Measurements from ENCODE around the gene MLH1. TPM values are rescaled to one million over a fixed set of nuclear protein-coding genes. Genes with fewer than 3 reads are reported as not detected.

Gene MLH1
- total RNA-seq, 1 experiment from 2014 or later = 47.2 TPM

GRCh38 chr3:37024820-37025405 lies 31.6 kb downstream of the MLH1 start:
- H3K4me1 Mint-ChIP-seq = no peaks in the 10 kb centered on the region
- TF ChIP-seq ZNF416 (CRISPR knock-in tag; IDR thresholded peaks at IDR 0.05) = no peak
- no peak for TF ChIP-seq CTCF (IDR thresholded peaks at IDR 0.05)
- no peak for TF ChIP-seq JAZF1 (CRISPR knock-in tag; IDR thresholded peaks at IDR 0.05)
- no peak for TF ChIP-seq ATF3 (CRISPR knock-in tag; conservative IDR thresholded peaks at IDR 0.05)
- no peak for TF ChIP-seq TP53 (CRISPR knock-in tag; IDR thresholded peaks at IDR 0.05)
- no peak for TF ChIP-seq TEAD1 (CRISPR knock-in tag; IDR thresholded peaks at IDR 0.05)
- no peak overlapping the region for H3K4me3 Mint-ChIP-seq
- peaks cover 82% of the 10 kb centered on the region for H3K36me3 Mint-ChIP-seq
- H3K27me3 Mint-ChIP-seq (ENCODE audit: low read depth) = no peaks in the 10 kb centered on the region
- ChIA-PET POLR2A (no interaction called here), CTCF (interaction anchor here (0.7 to 1.1 kb wide), 3 partner anchors 33 to 286 kb away, joined by 3 to 4 read pairs (median 4); no protein-coding TSS in a partner anchor)
- DNase-seq (ENCODE audit: low spot score) (no peak), ATAC-seq (no peak)
- peaks cover 11% of the 10 kb centered on the region for H3K9me3 Mint-ChIP-seq
- H3K27ac Mint-ChIP-seq = no peak overlapping the region

- TF ChIP-seq JUN (CRISPR knock-in tag; IDR thresholded peaks at IDR 0.05) (no peak), TEAD4 (CRISPR knock-in tag; IDR thresholded peaks at IDR 0.05) (no peak), CTCF (IDR thresholded peaks at IDR 0.05) (no peak), NFE2L1 (CRISPR knock-in tag; IDR thresholded peaks at IDR 0.05) (no peak), NR2C2 (CRISPR knock-in tag; IDR thresholded peaks at IDR 0.05) (no peak), ATF6 (CRISPR knock-in tag; IDR thresholded peaks at IDR 0.05) (no peak), E2F5 (CRISPR knock-in tag; IDR thresholded peaks at IDR 0.05) (no peak), ARID4B (CRISPR knock-in tag; IDR thresholded peaks at IDR 0.05; ENCODE audit: borderline replicate concordance) (no peak), FOXP1 (CRISPR knock-in tag; IDR thresholded peaks at IDR 0.05; ENCODE audit: borderline replicate concordance) (no peak), ZNF232 (CRISPR knock-in tag; IDR thresholded peaks at IDR 0.05) (no peak)
- H3K4me3 Mint-ChIP-seq = no peak overlapping the region
- H3K36me3 Mint-ChIP-seq = peaks cover 79% of the 10 kb centered on the region
- ChIA-PET POLR2A (no interaction called here), CTCF (interaction anchor here (0.7 to 1.0 kb wide), 2 partner anchors 32 to 287 kb away, joined by 3 to 4 read pairs; no protein-coding TSS in a partner anchor)
- peaks cover 11% of the 10 kb centered on the region for H3K9me3 Mint-ChIP-seq
- no peaks in the 10 kb centered on the region for H3K4me1 Mint-ChIP-seq
- ATAC-seq (no peak), DNase-seq (ENCODE audit: low spot score) (no peak)
- H3K27ac Mint-ChIP-seq = no peak overlapping the region
- H3K27me3 Mint-ChIP-seq (ENCODE audit: low read depth) = no peaks in the 10 kb centered on the region
These were observed 32.4 kb downstream of the MLH1 start for GRCh38 chr3:37025561-37026335.

All from WTC11 (cell line).